GM18502 (cell line): ENCODE data around the gene LCE1A.

Experiments
- ATAC-seq: cut with Tn5 transposase; IDR thresholded peaks from one replicate; pipeline ENCODE4 v1.9.1; 2021; ENCODE audit warnings: mild to moderate bottlenecking; ENCODE audit not compliant: unreplicated experiment, poor library complexity

Gene LCE1A

DNA sequence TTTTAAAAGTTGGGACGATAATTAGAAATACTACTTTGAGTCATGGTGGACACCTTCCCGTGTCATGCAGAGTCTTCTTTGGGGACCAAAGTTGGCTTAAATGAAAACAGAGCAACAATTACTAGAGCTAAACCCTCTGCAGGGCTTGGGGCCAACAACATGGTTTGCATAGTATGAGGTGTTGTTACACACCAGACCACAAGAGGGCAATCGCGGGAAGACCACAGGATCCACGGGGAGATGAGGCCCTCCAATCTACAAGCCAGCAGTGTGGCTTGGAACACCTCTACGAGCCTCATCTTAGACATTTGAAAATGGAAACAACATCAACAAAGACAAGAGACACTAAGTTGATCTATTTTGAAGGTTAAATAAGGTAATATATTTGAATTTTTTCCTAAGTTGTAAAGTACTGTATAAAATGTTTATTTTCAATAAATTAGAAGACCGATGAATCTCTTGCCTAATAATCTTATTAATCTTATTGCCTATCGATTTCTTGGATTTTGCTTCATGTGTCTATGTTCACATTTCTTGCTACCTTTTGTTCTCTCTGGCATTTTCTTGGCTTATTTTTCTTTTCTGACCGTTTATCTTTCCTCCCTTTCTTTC is 42.6 kb downstream of the LCE1A start:
- peak; percentile 53 for ATAC-seq

GRCh38 chr1:152870831-152871730 is 43.8 kb downstream of the LCE1A start:
- no peak for ATAC-seq

- no peak for ATAC-seq
Measured at GRCh38 chr1:152871731-152872126, 44.5 kb downstream of the LCE1A start.

DNA sequence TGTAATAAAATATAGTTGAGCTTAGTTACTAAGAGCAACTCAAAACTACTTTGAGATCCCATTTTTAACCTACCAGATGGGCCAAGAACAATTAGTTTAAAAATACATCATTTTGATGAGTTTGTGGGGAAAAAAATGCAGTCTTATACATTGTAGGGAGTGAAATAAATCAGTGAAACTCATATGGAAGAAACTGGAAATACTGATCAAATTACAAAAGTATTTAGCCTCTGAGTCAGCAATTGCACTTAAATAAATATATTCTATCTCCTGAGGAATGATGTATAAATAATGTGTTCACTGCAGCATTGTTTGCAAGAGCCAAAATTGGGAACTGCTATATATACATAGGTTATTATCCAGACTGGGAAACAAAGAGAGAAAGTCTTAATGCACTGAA is 46.2 kb downstream of the LCE1A start:
- no peak for ATAC-seq

DNA sequence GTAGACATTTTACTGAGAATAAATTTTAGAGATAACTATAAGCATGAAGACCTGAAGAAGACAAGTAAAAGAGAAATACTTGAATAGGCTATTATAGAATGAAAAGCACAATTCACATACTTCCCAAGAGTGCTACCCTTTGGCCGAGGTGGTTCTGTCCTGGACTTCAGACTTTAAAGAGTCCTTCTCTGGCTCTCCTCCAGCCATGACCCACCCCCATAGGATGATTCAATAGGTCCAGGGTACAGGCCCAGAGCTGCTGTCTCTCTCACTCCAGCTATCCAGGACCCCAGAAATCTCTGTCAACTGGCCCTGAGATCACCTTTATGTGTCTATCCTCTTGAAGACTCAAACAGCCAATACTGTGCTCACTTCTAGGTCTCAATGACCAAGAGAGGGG is 49.6 kb downstream of the LCE1A start:
- ATAC-seq = no peak
